IPS-15b (cell line): ENCODE data around the gene RYR3.

Experiments
- H3K27me3 ChIP-seq: one replicate; pipeline ENCODE4 v1.6.1; 2013; ENCODE audit warnings: low read length; ENCODE audit not compliant: control insufficient read depth, insufficient read depth
- H3K36me3 ChIP-seq: one replicate; pipeline ENCODE4 v1.6.1; 2013; ENCODE audit warnings: low read length; ENCODE audit not compliant: control insufficient read depth, insufficient read depth
- H3K4me1 ChIP-seq: one replicate; pipeline ENCODE4 v1.6.1; 2013; ENCODE audit warnings: mild to moderate bottlenecking, low read length; ENCODE audit not compliant: control insufficient read depth, insufficient read depth
- H3K4me3 ChIP-seq: one replicate; pipeline ENCODE4 v1.5.1; 2013; ENCODE audit warnings: low read depth, low read length
- H3K9ac ChIP-seq: one replicate; pipeline ENCODE4 v1.6.1; 2013; ENCODE audit warnings: low read depth, mild to moderate bottlenecking, low read length
- H3K9me3 ChIP-seq: one replicate; pipeline ENCODE4 v1.6.1; 2013; ENCODE audit warnings: mild to moderate bottlenecking, low read length; ENCODE audit not compliant: control insufficient read depth, insufficient read depth

Gene RYR3

DNA sequence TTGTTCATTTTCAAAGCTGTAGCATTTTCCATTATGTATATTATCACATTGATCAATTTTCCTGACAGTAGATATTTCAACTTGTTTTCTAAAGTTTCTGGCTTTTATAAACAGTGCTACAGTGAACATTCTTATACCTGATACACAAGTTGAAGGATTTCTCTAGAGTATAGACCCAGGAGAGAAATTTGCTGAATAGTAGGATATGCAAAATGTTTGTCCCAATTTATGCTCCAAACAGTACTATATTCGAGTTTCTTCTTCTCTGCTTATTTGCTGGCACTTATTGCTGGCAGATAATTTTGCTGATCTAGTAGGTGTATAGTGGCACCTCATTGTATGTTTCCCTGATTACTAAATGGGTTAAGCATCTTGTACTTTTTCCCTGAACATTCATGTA, 540.3 kb downstream of the RYR3 start:
- Histone ChIP-seq H3K27me3 (no peaks in the 10 kb centered on the region), H3K9me3 (no peaks in the 10 kb centered on the region), H3K9ac (no peak overlapping the region), H3K4me3 (no peak overlapping the region), H3K36me3 (no peaks in the 10 kb centered on the region), H3K4me1 (no peaks in the 10 kb centered on the region)

DNA sequence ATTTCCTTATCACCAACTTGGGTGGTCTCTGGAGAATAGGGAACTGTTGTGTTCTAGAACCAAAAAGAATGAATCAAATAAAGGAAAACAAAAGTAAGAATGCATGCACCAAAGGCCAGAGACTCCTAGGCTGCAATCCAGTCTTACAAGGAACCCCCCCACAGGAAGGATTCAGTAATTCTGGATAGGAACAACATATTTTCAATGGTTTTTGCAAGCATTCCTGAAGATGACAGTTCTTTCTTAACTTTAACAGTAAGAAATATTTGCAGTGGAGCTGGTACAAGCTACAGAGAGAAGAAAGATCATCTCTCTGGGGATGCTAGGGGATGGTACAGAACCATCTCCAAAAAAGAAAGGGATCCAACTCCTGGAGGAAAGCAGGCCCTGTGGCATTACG, 541.3 kb downstream of the RYR3 start:
- Histone ChIP-seq H3K9ac (no peak overlapping the region), H3K9me3 (no peaks in the 10 kb centered on the region), H3K4me3 (no peak overlapping the region), H3K4me1 (no peaks in the 10 kb centered on the region), H3K27me3 (no peaks in the 10 kb centered on the region), H3K36me3 (no peaks in the 10 kb centered on the region)

DNA sequence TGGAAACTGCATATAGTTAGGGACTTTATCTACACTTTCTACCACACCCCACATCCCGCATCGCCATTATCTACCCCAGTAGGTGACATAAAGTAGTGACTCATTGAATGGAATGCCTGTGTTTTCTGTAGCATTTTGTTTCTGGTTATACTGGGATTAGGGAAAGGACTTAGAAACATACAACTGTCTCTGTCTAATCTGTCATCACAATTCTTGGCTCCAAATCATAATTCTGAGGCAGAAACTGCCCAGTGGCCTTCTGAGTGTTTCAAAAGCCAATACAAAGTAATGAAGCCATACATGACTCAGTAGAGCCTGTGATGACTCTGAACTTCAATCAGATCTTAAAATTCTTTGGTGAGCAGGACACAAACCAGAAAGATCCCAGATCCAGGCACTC, 541.8 kb downstream of the RYR3 start:
- no peaks in the 10 kb centered on the region for H3K27me3 ChIP-seq
- H3K9ac ChIP-seq, result no peak overlapping the region
- no peaks in the 10 kb centered on the region for H3K4me1 ChIP-seq
- no peaks in the 10 kb centered on the region for H3K36me3 ChIP-seq
- no peak overlapping the region for H3K4me3 ChIP-seq
- no peaks in the 10 kb centered on the region for H3K9me3 ChIP-seq

DNA sequence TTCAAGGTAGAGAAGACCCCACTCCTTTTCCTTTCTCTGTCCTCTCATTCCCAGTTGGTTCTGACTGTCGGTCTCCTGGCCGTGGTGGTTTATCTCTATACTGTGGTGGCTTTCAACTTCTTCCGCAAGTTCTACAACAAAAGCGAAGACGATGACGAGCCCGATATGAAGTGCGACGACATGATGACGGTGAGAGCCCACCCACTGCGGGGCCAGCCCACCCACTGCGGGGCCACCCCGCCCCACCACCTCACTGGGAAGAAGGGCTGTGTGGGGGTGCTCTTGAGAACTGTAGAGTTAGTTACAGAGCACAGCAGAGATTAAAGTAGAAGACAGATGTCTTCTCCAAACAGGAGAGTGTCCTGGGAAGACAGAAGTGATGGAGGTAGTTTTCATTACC, 547.0 kb downstream of the RYR3 start:
- no peaks in the 10 kb centered on the region for H3K36me3 ChIP-seq
- no peak overlapping the region for H3K4me3 ChIP-seq
- no peaks in the 10 kb centered on the region for H3K9me3 ChIP-seq
- no peak overlapping the region for H3K9ac ChIP-seq
- no peaks in the 10 kb centered on the region for H3K27me3 ChIP-seq
- peaks cover 3% of the 10 kb centered on the region for H3K4me1 ChIP-seq

DNA sequence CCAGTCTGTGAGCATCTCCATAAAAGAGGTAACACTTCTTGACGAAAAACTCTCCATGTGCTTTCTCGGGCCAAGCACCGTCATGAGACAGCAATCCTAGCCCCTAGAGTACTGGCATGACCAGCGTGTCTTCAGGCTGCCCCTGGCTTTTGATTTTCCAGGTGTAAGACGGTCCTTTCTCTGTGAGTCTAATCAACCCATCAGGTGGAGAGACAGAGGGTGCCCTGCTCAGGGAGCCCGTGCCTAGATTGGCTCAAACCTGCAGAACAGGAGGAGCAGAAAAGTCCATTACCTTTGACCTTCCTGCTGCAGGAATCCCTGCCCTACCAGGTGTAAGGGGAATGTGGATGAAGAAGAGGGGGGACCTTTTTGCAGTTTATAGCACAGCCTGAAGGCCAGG, 548.1 kb downstream of the RYR3 start:
- Histone ChIP-seq H3K4me1 (peaks cover 3% of the 10 kb centered on the region), H3K27me3 (no peaks in the 10 kb centered on the region), H3K9me3 (no peaks in the 10 kb centered on the region), H3K36me3 (no peaks in the 10 kb centered on the region), H3K4me3 (no peak overlapping the region), H3K9ac (no peak overlapping the region)

DNA sequence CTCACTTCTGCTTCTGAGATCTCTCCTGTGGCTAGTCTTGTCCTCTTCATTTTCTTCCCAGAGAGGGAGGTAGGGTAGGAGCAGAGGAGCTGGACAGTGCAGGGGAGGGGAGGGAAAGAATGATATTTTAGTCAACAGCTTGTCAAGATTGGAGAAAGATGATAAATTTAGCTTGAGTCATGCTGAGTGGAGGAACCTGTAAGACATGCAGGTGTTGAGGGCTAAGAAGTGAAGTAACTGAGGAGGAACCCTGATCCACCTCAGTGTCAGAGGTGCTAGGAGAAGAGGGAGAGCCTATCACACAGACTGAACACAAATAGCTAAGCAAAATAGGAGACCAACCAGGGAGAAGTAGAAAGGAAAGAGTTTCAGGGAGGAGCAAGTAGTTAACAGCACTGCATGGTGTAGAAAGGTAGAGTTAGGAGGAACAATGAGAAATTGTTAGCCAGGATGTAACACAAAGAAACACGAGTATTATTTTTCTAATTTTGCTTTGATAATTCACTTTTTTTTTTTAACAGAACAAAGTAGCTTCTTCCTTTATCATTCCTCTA, 549.3 kb downstream of the RYR3 start:
- Histone ChIP-seq H3K27me3 (no peaks in the 10 kb centered on the region), H3K9ac (no peak overlapping the region), H3K9me3 (no peaks in the 10 kb centered on the region), H3K36me3 (no peaks in the 10 kb centered on the region), H3K4me3 (no peak overlapping the region), H3K4me1 (peaks cover 3% of the 10 kb centered on the region)

DNA sequence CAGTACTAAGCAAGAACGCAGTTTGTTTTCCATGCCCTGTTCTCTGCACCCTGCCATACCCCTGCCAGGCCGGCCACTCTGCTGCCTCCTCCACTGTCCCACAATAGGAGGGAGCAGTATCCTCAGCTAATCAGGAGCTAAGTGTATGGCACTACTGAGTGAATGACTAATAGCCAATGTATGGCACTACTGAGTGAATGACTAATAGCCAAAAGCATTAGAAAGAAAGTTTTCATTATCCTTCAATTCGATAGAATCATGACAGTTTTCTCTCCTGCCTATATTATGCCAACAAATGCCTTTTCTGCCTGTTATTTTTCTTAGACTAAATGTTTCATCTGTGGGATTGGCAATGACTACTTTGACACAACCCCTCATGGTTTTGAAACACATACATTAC, 550.0 kb downstream of the RYR3 start:
- Histone ChIP-seq H3K4me3 (no peak overlapping the region), H3K9ac (no peak overlapping the region), H3K27me3 (no peaks in the 10 kb centered on the region), H3K9me3 (no peaks in the 10 kb centered on the region), H3K36me3 (no peaks in the 10 kb centered on the region), H3K4me1 (peaks cover 3% of the 10 kb centered on the region)

DNA sequence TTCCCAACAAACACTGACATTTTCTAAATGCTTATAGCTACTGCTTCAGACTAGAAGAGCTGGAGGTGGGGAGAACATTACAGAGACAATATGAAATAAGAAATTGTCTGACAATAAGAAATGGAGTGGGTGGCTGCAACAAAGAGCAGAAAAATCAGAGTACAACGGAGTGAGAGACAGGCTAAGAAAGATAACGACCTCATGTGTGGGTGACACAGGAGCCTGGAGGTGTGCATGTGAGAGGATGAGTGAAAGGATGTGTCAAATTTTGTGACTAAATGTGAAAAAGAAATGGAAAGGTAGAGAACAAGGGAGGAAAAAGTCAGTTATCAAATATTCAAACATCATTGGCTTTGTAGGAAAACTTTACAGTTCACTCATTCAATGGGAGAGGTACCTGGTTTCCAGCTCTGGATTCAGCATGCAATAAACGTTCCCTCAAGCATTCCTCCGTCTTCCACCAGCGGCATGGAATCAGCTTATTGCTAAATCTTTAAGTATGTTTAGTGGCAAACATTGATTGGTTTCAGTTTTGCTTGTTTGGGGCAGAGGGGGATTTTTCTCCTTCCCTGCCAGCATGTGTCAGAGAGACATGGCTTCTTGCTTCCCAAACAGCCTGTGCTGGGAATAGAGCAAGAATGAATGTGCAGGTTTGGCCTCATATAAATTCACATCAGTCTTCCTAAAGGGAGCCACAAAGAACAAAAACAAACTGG, 553.8 kb downstream of the RYR3 start:
- no peak overlapping the region for H3K4me3 ChIP-seq
- H3K36me3 ChIP-seq, result no peaks in the 10 kb centered on the region
- H3K9ac ChIP-seq, result no peak overlapping the region
- no peaks in the 10 kb centered on the region for H3K9me3 ChIP-seq
- peaks cover 3% of the 10 kb centered on the region for H3K4me1 ChIP-seq
- no peaks in the 10 kb centered on the region for H3K27me3 ChIP-seq

DNA sequence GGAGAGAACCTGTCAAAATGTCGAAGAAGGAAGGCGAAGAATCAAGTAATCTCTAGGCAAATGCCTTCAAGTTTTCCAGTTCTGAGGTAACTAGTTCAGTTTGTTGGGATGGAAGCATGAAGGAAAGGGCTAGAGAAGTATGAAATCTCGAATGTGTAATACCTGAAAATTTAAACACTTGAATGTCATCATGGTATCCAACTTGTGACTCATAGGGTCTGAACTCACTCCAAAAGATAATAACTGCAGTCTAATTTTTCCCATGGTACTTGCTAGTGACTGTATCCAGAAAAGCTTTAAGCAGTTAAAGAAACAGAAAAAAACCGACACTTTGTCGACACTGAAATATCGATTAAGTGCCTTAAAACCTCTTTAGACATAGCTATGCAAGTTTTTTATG, 554.6 kb downstream of the RYR3 start:
- no peaks in the 10 kb centered on the region for H3K4me1 ChIP-seq

DNA sequence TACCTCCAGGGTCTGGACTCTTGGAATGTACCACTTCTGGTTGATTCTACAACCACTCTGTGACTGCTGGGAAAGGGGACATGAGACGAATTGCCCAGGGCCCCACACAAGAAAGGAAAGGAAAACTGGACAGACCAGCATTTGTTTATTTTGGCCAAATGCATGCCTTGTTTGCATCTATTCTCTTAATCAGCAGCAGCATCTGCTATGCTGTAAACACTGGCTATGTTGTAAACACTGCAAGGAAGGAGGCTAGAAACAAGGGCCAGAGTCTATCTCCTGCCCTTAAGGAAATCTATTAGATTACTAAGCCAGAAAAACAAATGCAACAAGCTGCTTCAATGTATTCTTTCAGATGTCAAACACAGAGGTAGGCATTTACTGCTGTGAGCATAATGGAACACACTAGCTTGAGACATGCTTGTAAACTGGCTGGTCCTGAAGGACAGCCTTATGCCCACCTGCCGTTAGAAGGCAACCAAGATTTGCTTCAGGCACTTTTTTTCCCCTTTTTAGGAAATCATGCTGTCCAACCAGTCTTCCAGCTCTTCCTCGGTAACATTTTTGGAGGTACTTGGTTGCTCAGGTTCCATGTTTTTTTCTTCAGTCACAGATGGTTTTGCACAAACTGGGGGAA, 555.5 kb downstream of the RYR3 start:
- no peaks in the 10 kb centered on the region for H3K27me3 ChIP-seq
- H3K4me1 ChIP-seq, result no peaks in the 10 kb centered on the region
- no peak overlapping the region for H3K9ac ChIP-seq
- H3K36me3 ChIP-seq, result no peaks in the 10 kb centered on the region
- no peaks in the 10 kb centered on the region for H3K9me3 ChIP-seq
- no peak overlapping the region for H3K4me3 ChIP-seq

More for the DNA sequence above, 554.6 kb downstream of the RYR3 start:
- Histone ChIP-seq H3K9ac (no peak overlapping the region), H3K4me3 (no peak overlapping the region), H3K36me3 (no peaks in the 10 kb centered on the region), H3K27me3 (no peaks in the 10 kb centered on the region), H3K9me3 (no peaks in the 10 kb centered on the region)

DNA sequence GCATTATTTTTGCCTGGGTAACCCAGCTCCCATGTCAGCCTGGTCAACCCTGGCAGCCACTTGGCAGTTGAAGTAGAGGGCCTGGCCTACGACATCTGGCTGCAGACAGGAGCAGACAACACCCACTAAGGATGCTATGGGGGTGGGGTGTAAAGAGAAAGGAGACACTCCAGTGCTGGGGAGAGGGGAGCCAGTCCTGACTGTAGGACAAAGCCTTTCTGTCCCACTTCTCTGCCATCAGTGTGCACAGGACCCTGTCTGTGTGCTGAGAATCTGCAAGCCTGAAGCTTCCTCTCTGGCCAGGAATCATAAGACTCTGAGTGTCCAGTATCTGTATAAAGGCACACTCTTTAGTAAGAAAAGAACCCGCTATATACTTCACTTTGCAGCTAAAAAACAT, 561.2 kb downstream of the RYR3 start:
- H3K4me3 ChIP-seq, result no peak overlapping the region
- H3K9me3 ChIP-seq, result no peaks in the 10 kb centered on the region
- no peaks in the 10 kb centered on the region for H3K4me1 ChIP-seq
- no peaks in the 10 kb centered on the region for H3K36me3 ChIP-seq
- H3K9ac ChIP-seq, result no peak overlapping the region
- H3K27me3 ChIP-seq, result no peaks in the 10 kb centered on the region

DNA sequence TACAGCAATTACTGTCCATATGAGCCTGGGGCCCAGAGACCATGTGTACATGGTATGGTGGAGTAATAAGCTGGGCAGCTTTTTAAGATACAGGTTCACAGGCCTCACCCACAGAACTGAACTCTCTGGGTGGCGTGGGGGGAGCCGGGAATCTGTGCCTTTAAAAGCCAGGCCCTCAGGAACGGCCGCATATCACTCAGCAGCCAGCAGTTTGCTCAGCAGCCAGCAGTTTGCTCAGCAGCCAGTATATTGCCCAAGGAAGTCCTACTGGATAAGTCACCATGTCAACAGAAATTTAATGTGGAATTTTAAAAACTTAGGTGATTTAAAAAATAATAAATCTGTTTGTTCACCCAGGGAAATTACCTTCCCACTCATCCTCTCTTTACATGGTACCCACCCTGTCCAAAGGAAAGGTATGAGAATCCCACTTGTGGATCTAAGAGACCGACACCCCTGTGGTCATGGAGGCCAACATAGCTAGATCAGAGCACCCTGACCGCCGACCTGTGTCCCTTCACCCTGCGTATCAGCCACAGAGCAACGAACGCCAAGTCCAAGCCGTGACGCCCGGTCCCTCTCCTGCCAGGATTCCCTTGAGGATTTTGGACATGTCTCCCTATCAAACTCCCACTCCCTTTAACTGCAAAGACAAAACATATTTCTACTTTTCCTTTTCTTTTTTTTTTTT, 561.8 kb downstream of the RYR3 start:
- Histone ChIP-seq H3K27me3 (no peaks in the 10 kb centered on the region), H3K9ac (no peak overlapping the region), H3K4me1 (no peaks in the 10 kb centered on the region), H3K4me3 (no peak overlapping the region), H3K9me3 (no peaks in the 10 kb centered on the region), H3K36me3 (no peaks in the 10 kb centered on the region)
